RWPE2 (cell line): ENCODE data around the gene CBFA2T2.

Source experiments
- ATAC-seq: fragments of 200-7000 bp; cut with Tn5 transposase; 3 replicates; pipeline ENCODE4 v1.9.1; 2021; ENCODE audit warnings: low read depth
- DNase-seq: peaks from one replicate; pipeline ENCODE4 v3.0.0-alpha.2; 2020; ENCODE audit warnings: low spot score
- H3K27ac ChIP-seq: fragments of 450-650 bp; 2 replicates; pipeline ENCODE4 v1.5.1; 2017; ENCODE audit warnings: mild to moderate bottlenecking; ENCODE audit not compliant: poor library complexity, severe bottlenecking
- H3K27me3 ChIP-seq: fragments of 250-450 bp; sonication (Bioruptor Pico); 2 replicates; pipeline ENCODE4 v1.5.1; 2021; ENCODE audit warnings: mild to moderate bottlenecking, moderate library complexity; ENCODE audit not compliant: insufficient read depth, poor library complexity, severe bottlenecking
- H3K36me3 ChIP-seq: fragments of 250-450 bp; sonication (Bioruptor Pico); 2 replicates; pipeline ENCODE4 v1.5.1; 2020; ENCODE audit warnings: low read depth, mild to moderate bottlenecking, moderate library complexity
- H3K4me1 ChIP-seq: fragments of 250-450 bp; sonication (Bioruptor Pico); 2 replicates; pipeline ENCODE4 v1.5.1; 2021; ENCODE audit warnings: mild to moderate bottlenecking, moderate library complexity; ENCODE audit not compliant: insufficient read depth, poor library complexity, severe bottlenecking
- H3K4me3 ChIP-seq: fragments of 250-450 bp; sonication (Bioruptor Pico); 2 replicates; pipeline ENCODE4 v1.5.1; 2021; ENCODE audit warnings: mild to moderate bottlenecking, moderate library complexity; ENCODE audit not compliant: severe bottlenecking
- H3K9me3 ChIP-seq: fragments of 250-450 bp; sonication (Bioruptor Pico); 2 replicates; pipeline ENCODE4 v1.5.1; 2021; ENCODE audit warnings: mild to moderate bottlenecking, moderate library complexity; ENCODE audit not compliant: severe bottlenecking
- TF ChIP-seq, protein P1 (sequence below): fragments of 450-650 bp; IDR thresholded peaks from one replicate; pipeline ENCODE4 v1.5.1; 2017; ENCODE audit warnings: mild to moderate bottlenecking, moderate library complexity; ENCODE audit not compliant: poor library complexity, severe bottlenecking

CBFA2T2 gene

DNA sequence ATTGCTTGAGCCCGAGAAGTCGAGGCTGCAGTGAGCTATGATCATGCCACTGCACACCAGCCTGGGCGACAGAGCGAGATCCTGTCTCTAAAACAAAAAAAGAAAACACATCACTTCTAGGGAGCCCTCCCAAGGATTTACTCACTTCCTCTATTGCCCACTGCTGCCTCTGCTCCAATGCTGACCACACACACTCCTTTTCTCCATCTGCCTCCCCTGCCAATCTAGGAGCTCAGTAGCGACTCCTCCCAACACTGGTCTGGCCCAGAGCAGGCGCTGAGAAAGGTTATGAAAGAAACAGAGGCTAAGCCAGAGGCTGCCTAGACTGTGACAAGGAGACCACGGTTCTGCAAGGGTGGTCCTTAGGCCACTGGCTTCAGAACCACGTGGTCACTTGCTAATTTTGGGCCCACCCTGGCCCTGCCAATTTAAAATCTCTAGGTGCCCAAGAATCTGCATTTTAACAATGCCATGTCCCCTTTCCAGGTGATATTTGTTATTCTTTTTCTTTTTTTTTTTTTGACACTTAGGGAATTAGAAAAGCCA, 197.5 kb downstream of the CBFA2T2 start:
- TF ChIP-seq, protein P1, sequence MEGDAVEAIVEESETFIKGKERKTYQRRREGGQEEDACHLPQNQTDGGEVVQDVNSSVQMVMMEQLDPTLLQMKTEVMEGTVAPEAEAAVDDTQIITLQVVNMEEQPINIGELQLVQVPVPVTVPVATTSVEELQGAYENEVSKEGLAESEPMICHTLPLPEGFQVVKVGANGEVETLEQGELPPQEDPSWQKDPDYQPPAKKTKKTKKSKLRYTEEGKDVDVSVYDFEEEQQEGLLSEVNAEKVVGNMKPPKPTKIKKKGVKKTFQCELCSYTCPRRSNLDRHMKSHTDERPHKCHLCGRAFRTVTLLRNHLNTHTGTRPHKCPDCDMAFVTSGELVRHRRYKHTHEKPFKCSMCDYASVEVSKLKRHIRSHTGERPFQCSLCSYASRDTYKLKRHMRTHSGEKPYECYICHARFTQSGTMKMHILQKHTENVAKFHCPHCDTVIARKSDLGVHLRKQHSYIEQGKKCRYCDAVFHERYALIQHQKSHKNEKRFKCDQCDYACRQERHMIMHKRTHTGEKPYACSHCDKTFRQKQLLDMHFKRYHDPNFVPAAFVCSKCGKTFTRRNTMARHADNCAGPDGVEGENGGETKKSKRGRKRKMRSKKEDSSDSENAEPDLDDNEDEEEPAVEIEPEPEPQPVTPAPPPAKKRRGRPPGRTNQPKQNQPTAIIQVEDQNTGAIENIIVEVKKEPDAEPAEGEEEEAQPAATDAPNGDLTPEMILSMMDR: no peak
- Histone ChIP-seq H3K9me3 (no peaks in the 10 kb centered on the region), H3K27ac (no peak overlapping the region), H3K4me1 (peaks cover 12% of the 10 kb centered on the region), H3K27me3 (no peaks in the 10 kb centered on the region), H3K4me3 (no peak overlapping the region), H3K36me3 (peaks cover 19% of the 10 kb centered on the region)
- no peak for ATAC-seq
- no peak for DNase-seq

- H3K27ac ChIP-seq: no peak overlapping the region
- H3K9me3 ChIP-seq: no peaks in the 10 kb centered on the region
- DNase-seq (no peak), ATAC-seq (no peak)
- H3K4me1 ChIP-seq: peaks cover 12% of the 10 kb centered on the region
- H3K27me3 ChIP-seq: no peaks in the 10 kb centered on the region
- TF ChIP-seq, protein P1: no peak
- H3K4me3 ChIP-seq: no peak overlapping the region
- peaks cover 12% of the 10 kb centered on the region for H3K36me3 ChIP-seq
Observed at GRCh38 chr20:33687993-33688937, 198.4 kb downstream of the CBFA2T2 start.

DNA sequence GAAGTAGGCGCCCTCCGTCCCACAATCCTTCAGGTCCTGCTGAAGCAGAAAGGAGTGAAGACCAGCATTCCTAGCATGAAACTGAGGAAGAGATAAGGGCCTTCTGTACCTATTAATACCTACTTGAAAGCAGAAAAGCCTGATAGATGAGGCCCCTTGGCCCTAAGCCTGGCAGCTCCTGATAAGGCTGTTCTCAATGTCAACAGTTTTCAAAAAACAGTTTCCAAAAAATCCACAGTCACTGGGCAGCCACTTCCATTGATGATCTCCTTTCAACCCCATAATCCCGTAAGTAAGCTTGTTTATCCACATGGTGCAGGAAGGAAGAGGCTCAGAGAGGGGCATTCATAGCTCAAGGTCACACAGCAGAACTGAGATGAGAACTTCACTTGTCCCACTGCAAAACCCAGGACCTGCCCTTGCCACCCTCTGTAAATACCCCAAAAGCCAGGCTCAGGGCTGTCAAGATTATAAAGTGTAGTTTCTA, 199.1 kb downstream of the CBFA2T2 start:
- TF ChIP-seq, protein P1: no peak
- DNase-seq (no peak), ATAC-seq (no peak)
- H3K27ac ChIP-seq: no peak overlapping the region
- peaks cover 5% of the 10 kb centered on the region for H3K36me3 ChIP-seq
- H3K27me3 ChIP-seq: no peaks in the 10 kb centered on the region
- H3K4me1 ChIP-seq: peaks cover 12% of the 10 kb centered on the region
- H3K4me3 ChIP-seq: no peak overlapping the region
- no peaks in the 10 kb centered on the region for H3K9me3 ChIP-seq

DNA sequence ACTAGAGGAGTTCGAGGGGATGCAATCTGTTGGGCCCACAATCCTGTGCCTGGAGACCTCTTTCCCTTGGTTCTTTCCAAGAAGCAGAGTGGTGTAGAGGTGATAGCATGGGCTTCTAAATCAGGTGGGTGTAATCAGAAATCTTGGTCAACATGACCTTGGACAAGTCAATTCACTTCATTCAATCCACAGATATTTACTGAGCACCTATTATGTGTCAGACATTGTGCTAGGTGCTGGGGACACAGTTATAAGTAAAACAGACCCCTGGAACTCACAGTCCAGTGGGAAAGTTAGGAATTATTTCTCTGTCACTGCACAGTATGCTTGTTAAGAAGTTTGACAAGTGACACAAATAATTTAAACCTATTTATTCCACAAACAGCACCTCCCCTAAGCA, 199.6 kb downstream of the CBFA2T2 start:
- DNase-seq (no peak), ATAC-seq (no peak)
- H3K4me3 ChIP-seq: no peak overlapping the region
- TF ChIP-seq, protein P1: no peak
- H3K27me3 ChIP-seq: no peaks in the 10 kb centered on the region
- peaks cover 12% of the 10 kb centered on the region for H3K4me1 ChIP-seq
- no peak overlapping the region for H3K27ac ChIP-seq
- no peaks in the 10 kb centered on the region; the same call in 1 of the 2 replicates for H3K36me3 ChIP-seq
- no peaks in the 10 kb centered on the region for H3K9me3 ChIP-seq

DNA sequence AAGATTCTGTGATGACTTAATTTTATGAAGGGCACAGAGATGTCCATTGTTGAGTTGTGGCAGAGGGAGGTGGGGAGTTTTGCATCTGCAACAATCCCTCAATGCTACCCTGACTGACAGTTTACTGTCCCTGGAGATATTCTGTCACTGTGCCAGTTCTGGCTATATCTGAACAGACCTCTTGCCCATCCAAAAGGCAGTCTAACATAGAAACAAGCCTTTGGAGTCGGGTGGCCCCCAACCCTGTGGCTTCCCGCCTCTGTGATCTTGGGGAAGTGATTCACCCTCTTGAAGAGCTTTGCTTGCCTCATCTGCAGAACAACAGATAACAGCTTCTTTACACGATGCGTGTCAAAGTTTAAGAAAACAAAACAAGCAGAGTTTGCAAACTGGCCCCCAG, 200.1 kb downstream of the CBFA2T2 start:
- ATAC-seq (no peak), DNase-seq (no peak)
- H3K9me3 ChIP-seq: no peaks in the 10 kb centered on the region
- peaks cover 7% of the 10 kb centered on the region for H3K4me1 ChIP-seq
- no peaks in the 10 kb centered on the region for H3K27me3 ChIP-seq
- TF ChIP-seq, protein P1: no peak
- no peaks in the 10 kb centered on the region for H3K36me3 ChIP-seq
- no peak overlapping the region for H3K27ac ChIP-seq
- no peak overlapping the region for H3K4me3 ChIP-seq
